Mucosa of rectum (tissue), 2 donors: ENCODE measurements around the gene TAOK2.
"Not testable (repeated sequence)": the region's sequence is repeated elsewhere in the genome, so short reads cannot be mapped to it uniquely, and the experiment has no call there.

Experiments used
- H3K27ac ChIP-seq, 2 donors: one replicate each; pipeline ENCODE4 v1.7.0; 2013; ENCODE audit warnings: inconsistent platforms in 2 of 2, low read depth in 2 of 2, low read length in 2 of 2
- H3K27me3 ChIP-seq, 2 donors: one replicate each; pipeline ENCODE4 v1.7.0; 2013; ENCODE audit warnings: low read length in 2 of 2; ENCODE audit not compliant: control insufficient read depth in 2 of 2, insufficient read depth in 2 of 2
- H3K36me3 ChIP-seq, 2 donors: one replicate each; pipeline ENCODE4 v1.7.0; 2013; ENCODE audit warnings: low read length in 2 of 2; ENCODE audit not compliant: control insufficient read depth in 2 of 2, insufficient read depth in 2 of 2
- H3K4me1 ChIP-seq, 2 donors: one replicate each; pipeline ENCODE4 v1.7.0; 2013; ENCODE audit warnings: low read length in 2 of 2, mild to moderate bottlenecking in 1 of 2; ENCODE audit not compliant: control insufficient read depth in 2 of 2, insufficient read depth in 2 of 2
- H3K4me3 ChIP-seq, 2 donors: one replicate each; pipeline ENCODE4 v1.7.0; 2013; ENCODE audit warnings: low read length in 2 of 2
- H3K9ac ChIP-seq, 2 donors: one replicate each; pipeline ENCODE4 v1.7.0; 2013; ENCODE audit warnings: low read length in 2 of 2, low read depth in 1 of 2, mild to moderate bottlenecking in 1 of 2
- H3K9me3 ChIP-seq, 2 donors: one replicate each; pipeline ENCODE4 v1.7.0; 2013; ENCODE audit warnings: low read length in 2 of 2; ENCODE audit not compliant: control insufficient read depth in 2 of 2
- donor health status: healthy.
- donor health status: Normal muscosa, but diverticular disease.

The TAOK2 gene

GRCh38 chr16:30030841-30031413 lies 57.3 kb downstream of the TAOK2 start, which contains the start of gene TLCD3B:
Gene TLCD3B (minus strand): TSS chr16:30031271. CDS start chr16:30030527, 744 bp downstream.
- Histone ChIP-seq H3K9ac (no peak within 1 kb of the TSS), H3K27me3 (peaks cover 29 to 33% of the 10 kb centered on the region in 2 donors), H3K4me1 (no peaks in the 10 kb centered on the region), H3K27ac (no peak within 1 kb of the TSS), H3K36me3 (no peaks in the 10 kb centered on the region), H3K9me3 (no peaks in the 10 kb centered on the region), H3K4me3 (no peak within 1 kb of the TSS)

- Histone ChIP-seq H3K4me1 (no peaks in the 10 kb centered on the region), H3K9ac (no peak overlapping the region), H3K27ac (no peak overlapping the region), H3K36me3 (no peaks in the 10 kb centered on the region), H3K27me3 (peaks cover 33 to 34% of the 10 kb centered on the region in 2 donors), H3K9me3 (no peaks in the 10 kb centered on the region), H3K4me3 (no peak overlapping the region)
Observed at GRCh38 chr16:30031477-30031918, 57.8 kb downstream of the TAOK2 start.

DNA sequence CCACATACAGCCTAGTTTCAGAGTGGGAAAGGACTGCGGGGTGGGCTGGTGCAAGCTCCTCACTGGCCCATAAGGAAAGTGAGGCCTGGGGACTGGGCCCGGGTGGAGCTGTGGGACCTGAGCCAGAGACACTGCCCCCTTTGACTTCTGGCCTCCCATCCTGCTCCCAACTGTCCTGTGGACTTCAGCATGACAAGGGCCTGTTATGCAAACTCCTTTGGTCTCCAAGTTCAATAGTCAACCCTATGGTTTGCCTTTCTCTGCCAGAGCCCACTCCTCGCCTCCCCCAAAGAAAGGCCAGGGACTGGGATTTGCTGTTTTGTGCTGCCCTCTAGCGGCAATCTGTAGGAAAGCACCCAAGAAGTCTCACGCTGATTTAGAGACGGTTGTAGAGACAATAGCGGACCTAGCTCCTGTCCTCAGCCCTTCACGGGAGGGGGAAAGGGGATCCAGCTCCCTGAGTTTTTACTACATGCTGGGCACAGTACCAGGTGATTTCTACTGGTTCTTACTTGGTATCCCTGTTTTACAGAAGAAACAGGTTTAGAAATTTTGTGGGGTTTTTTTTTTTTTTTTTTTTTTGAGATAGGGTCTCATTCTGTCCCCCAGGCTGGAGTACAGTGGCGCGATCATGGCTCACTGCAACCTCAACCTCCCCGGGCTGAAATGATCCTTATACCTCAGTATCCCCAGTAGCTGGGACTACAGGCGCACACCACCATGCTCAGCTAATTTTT lies 58.6 kb downstream of the TAOK2 start:
- no peak overlapping the region for H3K27ac ChIP-seq
- H3K9ac ChIP-seq: no peak overlapping the region

DNA sequence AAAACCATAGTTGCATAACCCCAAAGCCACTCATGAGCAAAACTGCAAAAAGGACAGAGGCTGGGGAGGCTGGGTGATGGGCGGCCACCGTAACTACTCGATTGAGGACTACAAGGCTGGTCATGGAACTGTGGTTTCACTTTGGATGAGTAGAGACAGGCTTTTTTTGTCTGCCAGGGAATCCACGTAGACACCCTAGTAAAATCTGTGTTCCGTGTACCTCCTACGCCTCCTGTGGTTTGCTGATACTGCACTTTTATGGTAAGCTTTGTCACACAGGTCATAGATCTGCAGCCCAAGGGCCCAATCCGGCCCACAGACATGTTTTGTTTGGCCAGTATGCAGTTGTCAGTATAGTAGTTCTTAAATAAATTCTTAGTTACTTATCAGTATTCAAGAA lies 59.6 kb downstream of the TAOK2 start:
- Histone ChIP-seq H3K36me3 (no peaks in the 10 kb centered on the region), H3K4me3 (no peak overlapping the region), H3K27ac (no peak overlapping the region), H3K27me3 (peaks cover 31 to 32% of the 10 kb centered on the region in 2 donors), H3K9ac (no peak overlapping the region), H3K9me3 (no peaks in the 10 kb centered on the region), H3K4me1 (no peaks in the 10 kb centered on the region)

More for the DNA sequence above, 58.6 kb downstream of the TAOK2 start:
- Histone ChIP-seq H3K4me1 (no peaks in the 10 kb centered on the region), H3K9me3 (no peaks in the 10 kb centered on the region), H3K36me3 (no peaks in the 10 kb centered on the region), H3K27me3 (peaks cover 31 to 32% of the 10 kb centered on the region in 2 donors), H3K4me3 (no peak overlapping the region)

- Histone ChIP-seq H3K36me3 (no peaks in the 10 kb centered on the region), H3K27me3 (peaks cover 4 to 7% of the 10 kb centered on the region in 2 donors), H3K4me1 (no peaks in the 10 kb centered on the region), H3K9ac (no peak overlapping the region), H3K4me3 (no peak overlapping the region), H3K27ac (no peak overlapping the region), H3K9me3 (no peaks in the 10 kb centered on the region)
Observed at GRCh38 chr16:30040221-30040620, 66.6 kb downstream of the TAOK2 start.

DNA sequence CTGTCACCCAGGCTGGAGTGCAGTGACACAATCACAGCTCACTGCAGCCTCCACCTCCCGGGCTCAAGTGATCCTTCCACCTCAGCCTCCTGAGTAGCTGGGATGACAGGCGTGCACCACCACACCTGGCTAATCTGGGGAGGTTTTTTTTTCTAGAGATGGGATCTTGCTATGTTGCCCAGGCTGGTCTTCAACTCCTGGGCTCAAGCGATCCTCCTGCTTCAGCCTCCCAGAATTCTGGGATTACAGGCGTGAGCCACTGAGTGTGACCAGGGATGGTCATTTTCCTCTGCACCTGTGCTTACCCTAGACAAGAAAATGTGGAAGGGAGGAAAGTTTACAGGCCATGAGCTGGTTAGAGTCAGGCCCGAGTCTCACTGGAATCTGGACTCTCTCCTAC lies 67.0 kb downstream of the TAOK2 start:
- not testable (repeated sequence) for H3K36me3 ChIP-seq, H3K27me3 ChIP-seq, H3K9me3 ChIP-seq, H3K9ac ChIP-seq, H3K4me1 ChIP-seq, H3K4me3 ChIP-seq, H3K27ac ChIP-seq

DNA sequence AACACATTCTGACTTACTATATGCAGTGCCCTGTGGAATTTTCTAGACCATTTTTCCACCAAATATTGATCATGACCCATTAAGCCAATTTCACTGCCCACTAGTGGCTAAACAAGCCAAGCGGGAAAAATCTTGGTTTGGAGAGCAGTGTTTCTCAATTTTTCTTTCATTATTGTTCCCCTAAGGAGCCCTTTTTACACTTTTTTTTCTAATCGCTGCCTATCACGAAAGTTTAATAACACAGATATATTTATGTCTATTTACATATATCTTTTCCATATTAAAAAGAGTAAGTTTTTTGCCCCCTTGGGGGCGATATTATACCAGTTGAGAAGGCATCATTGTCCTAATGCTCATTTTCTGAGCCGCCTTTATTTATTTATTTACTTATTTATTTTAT lies 68.2 kb downstream of the TAOK2 start:
- H3K9me3 ChIP-seq: no peaks in the 10 kb centered on the region
- H3K4me3 ChIP-seq: no peak overlapping the region
- H3K36me3 ChIP-seq: no peaks in the 10 kb centered on the region
- no peaks in the 10 kb centered on the region for H3K4me1 ChIP-seq
- no peak overlapping the region for H3K27ac ChIP-seq
- no peak overlapping the region for H3K9ac ChIP-seq
- H3K27me3 ChIP-seq: peaks cover 0 to 4% of the 10 kb centered on the region in 2 donors
